Kidney (tissue), 14 donors: ENCODE data around the gene HGFAC. TPM values are rescaled to one million over a fixed set of nuclear protein-coding genes. Genes with fewer than 3 reads are reported as not detected.

Source experiments
- DNase-seq, 5 donors: peaks; one replicate each; pipeline ENCODE4 v3.0.0-alpha.2; 2013 to 2020
- FAIRE-seq: peaks from 2 replicates; lab custom pipeline; 2012; peaks lifted over from hg19 to GRCh38; lab: Jason Lieb, UNC
- H3K27ac ChIP-seq, 2 donors: one replicate each; pipeline ENCODE4 v1.7.0; 2013; ENCODE audit warnings: low read depth in 2 of 2, low read length in 2 of 2, inconsistent platforms in 1 of 2
- H3K27me3 ChIP-seq: one replicate; pipeline ENCODE4 v1.7.1; 2013; ENCODE audit warnings: low read length, inconsistent platforms; ENCODE audit not compliant: control insufficient read depth, insufficient read depth
- H3K36me3 ChIP-seq, 3 donors: one replicate each; pipeline versions ENCODE4 v1.7.0 to v1.7.1; 2013; ENCODE audit warnings: low read length in 3 of 3, control low read depth in 1 of 3, inconsistent platforms in 1 of 3; ENCODE audit not compliant: insufficient read depth in 3 of 3, control insufficient read depth in 2 of 3
- H3K4me1 ChIP-seq, 3 donors: one replicate each; pipeline versions ENCODE4 v1.7.0 to v1.7.1; 2013; ENCODE audit warnings: low read length in 3 of 3, inconsistent platforms in 1 of 3, low read depth in 1 of 3; ENCODE audit not compliant: control insufficient read depth in 2 of 3, insufficient read depth in 2 of 3
- H3K4me3 ChIP-seq, 3 donors: one replicate each; pipeline versions ENCODE4 v1.7.0 to v1.8.1; 2013; ENCODE audit warnings: low read length in 3 of 3, control low read depth in 1 of 3, inconsistent platforms in 1 of 3
- H3K9ac ChIP-seq, 3 donors: one replicate each; pipeline versions ENCODE4 v1.7.0 to v1.7.1; 2013; ENCODE audit warnings: low read length in 3 of 3, control low read depth in 1 of 3, inconsistent platforms in 1 of 3
- H3K9me3 ChIP-seq, 3 donors: one replicate each; pipeline versions ENCODE4 v1.7.0 to v1.7.1; 2013; ENCODE audit warnings: low read length in 3 of 3, control low read depth in 1 of 3, inconsistent platforms in 1 of 3; ENCODE audit not compliant: control insufficient read depth in 2 of 3, insufficient read depth in 1 of 3
- intact Hi-C: fragments of 100-400 bp; cut with DNase I; formaldehyde crosslinking; loops from one replicate; pipeline ENCODE4 v1.11.1; 2022
- polyA plus RNA-seq: library from polyadenylated mRNA; stranded (reverse); fragments of 350-450 nt; fragmentation: Illumina TruSeq; extraction: RNeasy Lipid Tissue Mini Kit (QIAGEN cat#74804); gene quantifications from one replicate; pipeline ENCODE4 v1.2.3, GENCODE V29; 2014; ENCODE audit warnings: low read depth, low replicate concordance; ENCODE audit not compliant: insufficient read depth
- total RNA-seq: library from RNA; stranded (reverse); fragmentation: NEBNext Ultra II Directional; extraction: Animal tissue kit (Norgen Biotek cat#: 25700); gene quantifications from one replicate; pipeline ENCODE4 v1.2.1, GENCODE V29; 2021
- TF ChIP-seq, protein P1 (sequence below): IDR thresholded peaks from 3 replicates; pipeline ENCODE4 v1.5.1; 2012; ENCODE audit warnings: mild to moderate bottlenecking, moderate library complexity, borderline replicate concordance; ENCODE audit not compliant: insufficient read depth; ENCODE audit errors: extremely low read depth
- donor health status: control.
- donor health status: control.
- donor health status: control.
- donor health status: control.
- donor health status: control.
- donor health status: DM: yes; HTN: yes; CAD: no.
- donor health status: Normal renal cell carcinoma (clear cell type).

The HGFAC gene
- total and polyA plus RNA-seq, 2 donors from 2014 or later = 0.86 to 1.6 TPM

DNA sequence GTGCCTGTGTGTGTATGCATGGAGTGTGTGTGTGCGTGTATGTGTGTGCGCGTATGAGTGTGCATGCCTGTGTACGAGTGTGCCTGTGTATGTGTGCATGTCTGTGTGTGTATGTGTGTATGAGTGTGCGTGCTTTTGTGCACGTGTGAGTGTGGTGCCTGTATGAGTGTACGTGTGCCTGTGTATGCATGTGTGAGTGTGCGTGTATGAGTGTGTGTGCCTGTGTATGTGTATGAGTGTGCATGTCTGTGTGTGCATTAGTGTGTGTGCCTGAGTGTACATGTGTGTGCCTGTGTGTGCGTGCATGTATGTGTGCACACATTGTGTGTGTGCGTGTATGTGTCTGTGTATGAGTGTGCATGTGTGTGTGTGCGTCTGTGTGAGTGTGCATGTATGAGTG lies 27.0 kb downstream of the HGFAC start:
- H3K27ac ChIP-seq = no peak overlapping the region
- H3K9ac ChIP-seq = no peak overlapping the region
- DNase-seq (no peak), FAIRE-seq (no peak)
- intact Hi-C loops = no loop called here
- peaks cover 0 to 3% (median 0%) of the 10 kb centered on the region in 3 donors for H3K4me1 ChIP-seq
- peak overlapping the region in 1 of 3 donors; percentile 22 for H3K4me3 ChIP-seq
- no peaks in the 10 kb centered on the region for H3K36me3 ChIP-seq
- TF ChIP-seq, protein P1, sequence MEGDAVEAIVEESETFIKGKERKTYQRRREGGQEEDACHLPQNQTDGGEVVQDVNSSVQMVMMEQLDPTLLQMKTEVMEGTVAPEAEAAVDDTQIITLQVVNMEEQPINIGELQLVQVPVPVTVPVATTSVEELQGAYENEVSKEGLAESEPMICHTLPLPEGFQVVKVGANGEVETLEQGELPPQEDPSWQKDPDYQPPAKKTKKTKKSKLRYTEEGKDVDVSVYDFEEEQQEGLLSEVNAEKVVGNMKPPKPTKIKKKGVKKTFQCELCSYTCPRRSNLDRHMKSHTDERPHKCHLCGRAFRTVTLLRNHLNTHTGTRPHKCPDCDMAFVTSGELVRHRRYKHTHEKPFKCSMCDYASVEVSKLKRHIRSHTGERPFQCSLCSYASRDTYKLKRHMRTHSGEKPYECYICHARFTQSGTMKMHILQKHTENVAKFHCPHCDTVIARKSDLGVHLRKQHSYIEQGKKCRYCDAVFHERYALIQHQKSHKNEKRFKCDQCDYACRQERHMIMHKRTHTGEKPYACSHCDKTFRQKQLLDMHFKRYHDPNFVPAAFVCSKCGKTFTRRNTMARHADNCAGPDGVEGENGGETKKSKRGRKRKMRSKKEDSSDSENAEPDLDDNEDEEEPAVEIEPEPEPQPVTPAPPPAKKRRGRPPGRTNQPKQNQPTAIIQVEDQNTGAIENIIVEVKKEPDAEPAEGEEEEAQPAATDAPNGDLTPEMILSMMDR = no peak
- peaks cover 0 to 4% (median 0%) of the 10 kb centered on the region in 3 donors for H3K9me3 ChIP-seq
- no peaks in the 10 kb centered on the region for H3K27me3 ChIP-seq

GRCh38 chr4:3469386-3470243 lies 27.8 kb downstream of the HGFAC start:
- DNase-seq (peak in 2 of 5 donors; percentile 30 to 35), FAIRE-seq (no peak)
- Histone ChIP-seq H3K4me3 (no peak overlapping the region), H3K27ac (no peak overlapping the region), H3K9me3 (peaks cover 0 to 4% (median 0%) of the 10 kb centered on the region in 3 donors), H3K9ac (no peak overlapping the region), H3K27me3 (no peaks in the 10 kb centered on the region), H3K36me3 (no peaks in the 10 kb centered on the region), H3K4me1 (peaks cover 0 to 3% (median 0%) of the 10 kb centered on the region in 3 donors)
- intact Hi-C loops = no loop called here
- TF ChIP-seq, protein P1 = no peak

DNA sequence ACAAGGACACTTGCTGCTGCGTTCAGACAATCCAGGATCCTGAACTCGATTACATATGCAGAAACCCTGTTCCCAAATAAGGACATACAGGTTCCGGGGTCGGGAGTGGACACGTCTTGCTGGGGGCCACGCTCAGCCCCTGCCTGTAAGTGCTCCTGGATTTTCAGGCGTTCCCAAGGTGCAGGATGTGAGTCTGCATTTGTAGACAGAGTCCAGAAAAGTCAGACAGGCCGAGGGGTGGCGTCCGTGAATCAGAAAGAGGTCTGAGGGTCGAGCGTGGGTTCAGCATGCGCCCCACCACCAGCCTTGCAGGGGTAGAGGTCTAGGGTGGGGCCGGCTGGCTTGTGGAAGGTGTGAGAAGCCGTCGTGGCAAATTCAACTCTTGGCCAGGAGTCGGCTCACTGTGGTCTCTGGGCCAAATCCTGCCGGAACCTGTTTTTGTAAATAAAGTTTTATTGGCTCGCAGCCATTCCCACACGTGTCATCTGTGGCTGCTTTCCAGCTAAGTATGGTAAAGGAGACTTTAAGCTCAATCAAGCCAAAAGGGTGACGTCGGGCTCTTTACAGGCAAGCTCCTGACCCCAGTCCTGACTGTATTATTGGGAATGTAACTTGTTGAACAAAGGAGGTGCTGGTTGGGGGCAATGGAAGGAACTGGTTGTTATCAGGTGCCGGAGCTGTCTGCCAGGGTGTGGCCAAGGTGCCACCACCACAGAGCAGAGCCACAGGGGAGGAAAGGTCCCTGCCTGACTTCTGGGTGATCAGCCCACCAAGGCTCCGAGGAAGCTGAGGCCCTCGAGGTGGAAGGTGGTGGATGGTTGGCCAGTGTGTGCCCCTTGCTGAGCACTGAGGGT lies 28.7 kb downstream of the HGFAC start:
- H3K4me1 ChIP-seq = peaks cover 0 to 3% (median 0%) of the 10 kb centered on the region in 3 donors
- peaks cover 0 to 4% (median 0%) of the 10 kb centered on the region in 3 donors for H3K9me3 ChIP-seq
- H3K4me3 ChIP-seq = no peak overlapping the region
- no peaks in the 10 kb centered on the region for H3K27me3 ChIP-seq
- FAIRE-seq = no peak
- intact Hi-C loops = no loop called here
- H3K36me3 ChIP-seq = no peaks in the 10 kb centered on the region
- DNase-seq = peak in 1 of 5 donors; percentile 46
- TF ChIP-seq, protein P1 = no peak
- H3K9ac ChIP-seq = no peak overlapping the region
- no peak overlapping the region for H3K27ac ChIP-seq
